Mesenchymal stem cell (in vitro differentiated cells and primary cell): Measurements from ENCODE around the gene PCNX2.

Experiments used
- DNase-seq: peaks from one replicate; pipeline ENCODE4 v3.0.0-alpha.2; 2013
- H2AFZ ChIP-seq: one replicate; pipeline ENCODE4 v1.6.1; 2013; ENCODE audit warnings: low read depth, mild to moderate bottlenecking, control low read depth, inconsistent platforms, low read length, moderate library complexity
- H2AK5ac ChIP-seq: 2 replicates; pipeline ENCODE4 v1.6.1; 2013; ENCODE audit warnings: low read length, moderate library complexity, mild to moderate bottlenecking, inconsistent platforms; ENCODE audit not compliant: severe bottlenecking
- H2BK120ac ChIP-seq: one replicate; pipeline ENCODE4 v1.6.1; 2013; ENCODE audit warnings: low read depth, mild to moderate bottlenecking, inconsistent platforms, low read length, moderate library complexity
- H2BK12ac ChIP-seq, 2 experiments: one replicate each; pipeline ENCODE4 v1.6.1; 2013; ENCODE audit warnings: inconsistent platforms in 2 of 2, low read length in 2 of 2, mild to moderate bottlenecking in 2 of 2, moderate library complexity in 2 of 2, control low read depth in 1 of 2
- H2BK15ac ChIP-seq: one replicate; pipeline ENCODE4 v1.6.1; 2013; ENCODE audit warnings: mild to moderate bottlenecking, low read depth, inconsistent platforms; ENCODE audit not compliant: poor library complexity, severe bottlenecking
- H2BK5ac ChIP-seq: 2 replicates; pipeline ENCODE4 v1.6.1; 2013; ENCODE audit warnings: low read depth, mild to moderate bottlenecking, low read length, control low read depth, inconsistent platforms; ENCODE audit not compliant: poor library complexity, severe bottlenecking
- H3K14ac ChIP-seq, 2 experiments: one replicate each; pipeline ENCODE4 v1.6.1; 2013; ENCODE audit warnings: inconsistent platforms in 2 of 2, low read length in 2 of 2, control low read depth in 1 of 2, mild to moderate bottlenecking in 1 of 2, moderate library complexity in 1 of 2
- H3K18ac ChIP-seq, 2 experiments: one replicate each; pipeline ENCODE4 v1.6.1; 2013; ENCODE audit warnings: inconsistent platforms in 2 of 2, low read length in 2 of 2, control low read depth in 1 of 2, low read depth in 1 of 2, mild to moderate bottlenecking in 1 of 2
- H3K23ac ChIP-seq, 2 experiments: one replicate each; pipeline ENCODE4 v1.6.1; 2013; ENCODE audit warnings: inconsistent platforms in 2 of 2, low read length in 2 of 2, mild to moderate bottlenecking in 2 of 2, moderate library complexity in 2 of 2, control low read depth in 1 of 2
- H3K27ac ChIP-seq: 2 replicates; pipeline ENCODE4 v1.5.1; 2013; ENCODE audit warnings: mild to moderate bottlenecking, moderate library complexity, low read length, control low read depth, inconsistent platforms; ENCODE audit not compliant: poor library complexity, severe bottlenecking
- H3K27me3 ChIP-seq, 2 experiments: 2 replicates each; pipeline versions ENCODE4 v1.6.1 to v1.7.0; 2013; ENCODE audit warnings: low read length in 2 of 2, mild to moderate bottlenecking in 2 of 2, moderate library complexity in 2 of 2, control low read depth in 1 of 2, inconsistent platforms in 1 of 2; ENCODE audit not compliant: control insufficient read depth in 1 of 2, insufficient read depth in 1 of 2
- H3K36me3 ChIP-seq, 2 experiments: 2 replicates each; pipeline versions ENCODE4 v1.6.1 to v1.7.0; 2013; ENCODE audit warnings: low read length in 2 of 2, control low read depth in 1 of 2, inconsistent platforms in 1 of 2, low read depth in 1 of 2, mild to moderate bottlenecking in 1 of 2; ENCODE audit not compliant: insufficient read depth in 2 of 2, control insufficient read depth in 1 of 2
- H3K4ac ChIP-seq, 2 experiments: one replicate each; pipeline ENCODE4 v1.6.1; 2013; ENCODE audit warnings: inconsistent platforms in 2 of 2, low read length in 2 of 2, mild to moderate bottlenecking in 2 of 2, moderate library complexity in 2 of 2, control low read depth in 1 of 2, low read depth in 1 of 2
- H3K4me1 ChIP-seq: 2 replicates; pipeline ENCODE4 v1.6.1; 2013; ENCODE audit warnings: low read depth, low read length, control low read depth; ENCODE audit not compliant: control insufficient read depth, insufficient read depth
- H3K4me2 ChIP-seq: 2 replicates; pipeline ENCODE4 v1.6.1; 2013; ENCODE audit warnings: low read length, mild to moderate bottlenecking, inconsistent platforms; ENCODE audit not compliant: poor library complexity, severe bottlenecking
- H3K4me3 ChIP-seq, 2 experiments: 2 replicates each; pipeline versions ENCODE4 v1.5.1 to v1.7.0; 2013; ENCODE audit warnings: low read length in 2 of 2, mild to moderate bottlenecking in 2 of 2, control low read depth in 1 of 2, low read depth in 1 of 2; ENCODE audit not compliant: insufficient read depth in 1 of 2
- H3K79me1 ChIP-seq: replicated peaks from 2 replicates; pipeline ENCODE4 v1.6.1; 2013; ENCODE audit warnings: mild to moderate bottlenecking, control low read depth, low read length, inconsistent platforms; ENCODE audit not compliant: poor library complexity, severe bottlenecking
- H3K9ac ChIP-seq: 2 replicates; pipeline ENCODE4 v1.7.0; 2013; ENCODE audit warnings: mild to moderate bottlenecking, low read length, moderate library complexity
- H3K9me3 ChIP-seq: 2 replicates; pipeline ENCODE4 v1.7.0; 2013; ENCODE audit warnings: mild to moderate bottlenecking, low read length; ENCODE audit not compliant: control insufficient read depth
- H4K8ac ChIP-seq: one replicate; pipeline ENCODE4 v1.6.1; 2013; ENCODE audit warnings: inconsistent platforms, mild to moderate bottlenecking, low read length, moderate library complexity
- H4K91ac ChIP-seq: one replicate; pipeline ENCODE4 v1.6.1; 2013; ENCODE audit warnings: mild to moderate bottlenecking, low read length, inconsistent platforms
- whole genome bisulfite sequencing: methylation state at CpG from one replicate; pipeline ENCODE4 v1.1.7; 2013; ENCODE audit warnings: mixed read lengths; 5-methylcytosine and 5-hydroxymethylcytosine counted together

Gene PCNX2

DNA sequence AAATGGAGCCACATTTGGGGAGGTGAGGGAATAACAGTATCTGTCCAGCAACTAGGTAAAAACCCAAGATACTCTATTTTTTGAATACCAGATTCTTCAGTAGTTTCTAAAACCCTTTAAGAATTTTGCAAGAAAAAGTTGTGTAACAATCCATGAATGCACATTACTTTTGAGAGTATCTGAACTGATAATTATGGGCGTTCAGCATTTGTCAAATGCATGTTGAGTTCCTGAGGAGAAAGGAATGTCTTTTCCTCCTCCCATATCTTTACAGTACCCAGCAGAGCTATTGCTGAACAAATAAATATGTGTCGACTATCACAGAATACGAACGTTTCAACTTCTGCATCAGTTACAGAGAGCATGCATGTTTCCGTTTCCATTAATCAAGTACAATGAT is 104.5 kb downstream of the PCNX2 start:
- Histone ChIP-seq H3K27ac (no peak overlapping the region), H3K4ac (no peak overlapping the region), H2AK5ac (no peak overlapping the region), H3K9ac (no peak overlapping the region), H3K4me1 (no peaks in the 10 kb centered on the region), H3K14ac (no peak overlapping the region), H4K91ac (no peak overlapping the region), H2BK15ac (no peak overlapping the region), H2AFZ (no peak overlapping the region), H3K4me2 (no peak overlapping the region), H2BK120ac (no peak overlapping the region), H2BK12ac (no peak overlapping the region), H3K23ac (no peak overlapping the region), H3K36me3 (peaks cover 6 to 85% of the 10 kb centered on the region in 2 experiments), H3K4me3 (no peak overlapping the region), H3K18ac (no peak overlapping the region), H4K8ac (no peak overlapping the region), H3K79me1 (peaks cover 2% of the 10 kb centered on the region), H3K9me3 (peaks cover 23% of the 10 kb centered on the region), H2BK5ac (no peak overlapping the region), H3K27me3 (no peaks in the 10 kb centered on the region)
- 88% methylated on average over 4 of the region's 5 CpGs for WGBS
- DNase-seq: no peak

DNA sequence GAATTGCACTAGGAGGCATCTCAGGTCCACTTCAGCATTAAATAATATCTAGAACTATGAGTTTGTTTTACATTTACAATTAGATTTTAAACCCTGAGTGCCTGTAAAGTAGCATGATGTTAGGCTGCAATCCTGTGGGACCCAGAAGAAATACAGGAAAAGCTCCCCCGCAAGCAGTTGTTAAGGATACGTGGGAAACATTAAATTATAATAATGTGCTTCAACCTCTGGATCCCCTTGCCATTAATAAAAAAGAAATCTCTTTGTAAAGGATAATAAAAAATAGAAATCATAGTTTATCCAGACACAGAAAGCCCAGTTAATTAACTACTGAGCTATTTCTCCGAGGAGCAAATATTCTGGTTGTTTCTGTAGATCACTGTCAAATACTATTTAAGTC is 106.0 kb downstream of the PCNX2 start:
- no peak overlapping the region for H3K4ac ChIP-seq
- H2BK5ac ChIP-seq: no peak overlapping the region
- no peak overlapping the region for H3K27ac ChIP-seq
- DNase-seq: no peak
- H3K9me3 ChIP-seq: peaks cover 12% of the 10 kb centered on the region
- H3K4me2 ChIP-seq: no peak overlapping the region
- H2BK120ac ChIP-seq: no peak overlapping the region
- no peak overlapping the region for H3K23ac ChIP-seq
- no peak overlapping the region for H2AK5ac ChIP-seq
- H3K4me1 ChIP-seq: no peaks in the 10 kb centered on the region
- peaks cover 2% of the 10 kb centered on the region for H3K79me1 ChIP-seq
- H2BK12ac ChIP-seq: no peak overlapping the region
- no peak overlapping the region for H3K9ac ChIP-seq
- H2BK15ac ChIP-seq: no peak overlapping the region
- no peaks in the 10 kb centered on the region for H3K27me3 ChIP-seq
- WGBS: no CpG with 5 or more reads among the region's 3 CpGs
- no peak overlapping the region for H4K8ac ChIP-seq
- no peak overlapping the region for H4K91ac ChIP-seq
- H3K4me3 ChIP-seq: no peak overlapping the region
- no peak overlapping the region for H3K18ac ChIP-seq
- H3K14ac ChIP-seq: no peak overlapping the region
- H2AFZ ChIP-seq: no peak overlapping the region
- peaks cover 6 to 88% of the 10 kb centered on the region in 2 experiments for H3K36me3 ChIP-seq

DNA sequence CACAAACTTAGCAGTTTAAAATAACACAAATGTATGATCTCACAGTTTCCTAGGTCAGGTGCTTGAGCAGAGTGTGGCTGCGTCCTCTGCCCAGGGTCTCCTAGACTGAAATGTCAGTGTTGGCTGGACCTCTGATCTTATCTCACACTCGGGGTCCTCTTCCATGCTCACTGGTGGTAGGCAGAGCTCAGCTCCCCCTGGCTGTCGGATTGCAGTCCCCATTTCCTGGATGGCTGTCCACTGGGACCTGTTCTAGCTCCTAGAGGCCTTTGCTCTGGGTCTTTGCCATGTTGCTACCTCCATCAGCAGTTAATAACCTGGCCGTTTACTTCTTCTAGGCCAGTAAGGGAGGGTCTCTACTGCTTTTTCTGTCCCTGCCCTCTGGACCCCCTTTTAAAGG is 107.5 kb downstream of the PCNX2 start:
- Histone ChIP-seq H2AK5ac (no peak overlapping the region), H3K9me3 (no peaks in the 10 kb centered on the region), H2BK15ac (no peak overlapping the region), H2BK120ac (no peak overlapping the region), H2AFZ (no peak overlapping the region), H3K4me3 (no peak overlapping the region), H4K8ac (no peak overlapping the region), H2BK5ac (no peak overlapping the region), H3K14ac (no peak overlapping the region), H3K79me1 (peaks cover 2% of the 10 kb centered on the region), H4K91ac (no peak overlapping the region), H3K4me1 (peaks cover 4% of the 10 kb centered on the region), H3K4me2 (no peak overlapping the region), H3K23ac (no peak overlapping the region), H3K27ac (no peak overlapping the region), H3K27me3 (no peaks in the 10 kb centered on the region), H3K9ac (no peak overlapping the region), H3K4ac (no peak overlapping the region), H2BK12ac (no peak overlapping the region), H3K36me3 (peaks cover 6 to 87% of the 10 kb centered on the region in 2 experiments), H3K18ac (no peak overlapping the region)
- DNase-seq: no peak
- WGBS: 85% methylated on average over 4 of the region's 4 CpGs

DNA sequence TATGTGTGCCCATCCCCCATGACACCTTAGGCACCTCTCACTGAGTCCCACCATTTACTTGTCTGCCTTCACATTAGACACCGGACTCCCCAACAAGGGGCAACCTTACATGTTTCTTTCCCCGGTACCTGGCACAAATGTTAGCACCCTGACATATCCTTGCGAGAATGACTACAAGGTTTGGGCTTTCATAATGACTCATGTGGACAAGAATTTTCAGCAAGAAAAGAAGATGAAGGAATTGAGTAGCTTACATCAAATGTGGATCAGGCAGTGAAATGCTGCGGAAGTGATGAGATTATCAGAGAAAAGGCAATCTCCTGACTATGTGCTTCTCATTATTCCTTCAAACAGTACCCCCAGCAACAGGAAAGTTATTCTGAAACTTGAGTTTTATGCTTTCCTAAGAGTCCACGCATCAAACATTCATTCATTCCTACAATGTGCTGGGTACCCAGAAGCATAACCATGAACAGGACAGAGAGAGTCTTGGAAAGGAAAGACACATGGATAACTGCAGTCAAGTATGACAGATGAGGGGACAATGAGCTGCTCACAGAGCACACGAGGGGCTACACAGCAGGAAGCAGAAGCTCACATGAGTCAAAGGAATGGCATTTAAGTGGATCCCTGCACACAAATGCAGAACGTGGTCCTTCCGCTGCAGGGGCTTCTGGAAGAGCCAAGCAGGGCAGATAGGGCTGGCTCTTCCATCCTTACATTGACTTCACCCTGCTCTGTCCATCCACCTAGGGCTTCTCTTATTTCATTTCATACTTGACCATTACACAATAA is 112.1 kb downstream of the PCNX2 start:
- peak overlapping the region; percentile 90 for H2AK5ac ChIP-seq
- peak; percentile 58 for DNase-seq
- no peak overlapping the region for H2BK15ac ChIP-seq
- H4K91ac ChIP-seq: no peak overlapping the region
- H2BK5ac ChIP-seq: no peak overlapping the region
- H3K4me2 ChIP-seq: no peak overlapping the region
- peak overlapping the region in 1 of 2 experiments; percentile 46 for H3K18ac ChIP-seq
- H3K36me3 ChIP-seq: peaks cover 12 to 81% of the 10 kb centered on the region in 2 experiments
- 51% methylated on average over 8 of the region's 8 CpGs for WGBS
- no peak overlapping the region for H3K14ac ChIP-seq
- H2BK12ac ChIP-seq: no peak overlapping the region
- H3K9me3 ChIP-seq: peaks cover 1% of the 10 kb centered on the region
- no peak overlapping the region for H3K4ac ChIP-seq
- peaks cover 4% of the 10 kb centered on the region for H3K79me1 ChIP-seq
- H3K23ac ChIP-seq: no peak overlapping the region
- H3K4me3 ChIP-seq: no peak overlapping the region
- H4K8ac ChIP-seq: no peak overlapping the region
- peaks cover 7% of the 10 kb centered on the region for H3K4me1 ChIP-seq
- H2BK120ac ChIP-seq: no peak overlapping the region
- no peak overlapping the region for H3K9ac ChIP-seq
- peak overlapping the region; percentile 34 for H3K27ac ChIP-seq
- no peaks in the 10 kb centered on the region for H3K27me3 ChIP-seq
- H2AFZ ChIP-seq: no peak overlapping the region
